ENCODE results near the gene ATF4. TPM values are rescaled to one million over a fixed set of nuclear protein-coding genes. Genes with fewer than 3 reads are reported as not detected.

The ATF4 gene
- total and polyA plus RNA-seq, 2 donors (not counting 3 experiments of a cell fraction or from before 2014, with no cell fraction given) = 312 to 668 TPM

GRCh38 chr22:39522567-39523300 is 2.4 kb downstream of the ATF4 start:
- peak overlapping the region; percentile 4 to 96 (median 92) for H3K4me3 ChIP-seq (replicated peaks in 1 of 3; ENCODE audit: insufficient read depth in 1 of 3, low read depth in 1 of 3, low read length in 3 of 3)
- no peaks in the 10 kb centered on the region for H3K9me3 ChIP-seq (replicated peaks; ENCODE audit: control insufficient read depth, insufficient read depth, low read length)
- peaks cover 5 to 21% of the 10 kb centered on the region in 2 experiments for H3K36me3 ChIP-seq (ENCODE audit: control insufficient read depth in 2 of 2, extremely low read depth in 1 of 2, insufficient read depth in 2 of 2, low read length in 2 of 2)
- H3K27me3 ChIP-seq (ENCODE audit: control insufficient read depth in 2 of 2, insufficient read depth in 2 of 2, low read length in 2 of 2) = no peaks in the 10 kb centered on the region
- CTCF ChIA-PET = interaction anchor here (0.9 to 2.0 kb wide), 3 partner anchors 9 to 28 kb away, joined by 5 to 9 read pairs (median 9); no protein-coding TSS in a partner anchor
- TF ChIP-seq JUN (IDR thresholded peaks at IDR 0.05; ENCODE audit: borderline replicate concordance, insufficient read depth, insufficient read length, low read depth) = no peak
- no peak for TF ChIP-seq MYC (IDR thresholded peaks at IDR 0.05; ENCODE audit: low read depth, low read length)
- no peak for TF ChIP-seq CTCF (IDR thresholded peaks at IDR 0.05; ENCODE audit: extremely low read depth in 1 of 2, insufficient read depth in 1 of 2, low read depth in 1 of 2, low read length in 2 of 2)
- TF ChIP-seq POLR2A (IDR thresholded peaks at IDR 0.05; ENCODE audit: low read depth, low read length) = peak; percentile 88
- peak; percentile 89 for TF ChIP-seq POLR2AphosphoS5 (IDR thresholded peaks at IDR 0.05; ENCODE audit: insufficient read depth, low read depth, low read length)
- TF ChIP-seq GATA2 (IDR thresholded peaks at IDR 0.05; ENCODE audit: insufficient read depth, insufficient read length, low read depth, low read length) = no peak
- H3K79me2 ChIP-seq (ENCODE audit: control insufficient read depth, insufficient read depth, low read length) = peaks cover 45% of the 10 kb centered on the region
- dilution Hi-C loops (cut with MboI; ENCODE audit: extremely low pct_ligation_motif_present, low sequenced_read_pairs) (no loop called here), intact Hi-C loops (cut with micrococcal nuclease) (loop anchor here (10.0 kb wide), 2 partner anchors 268 to 348 kb away; no protein-coding TSS in a partner anchor)
- H4K20me1 ChIP-seq (replicated peaks; ENCODE audit: control insufficient read depth, extremely low read depth, insufficient read depth, low read length) = no peaks in the 10 kb centered on the region
- FAIRE-seq = peak; percentile 75
- BruUV-seq (replicated peaks) = no TSS peak
- H3K4me2 ChIP-seq (ENCODE audit: insufficient read depth, low read length) = peak overlapping the region; percentile 89
- H2AFZ ChIP-seq (ENCODE audit: low read depth, low read length) = no peak overlapping the region
- peaks cover 15% of the 10 kb centered on the region for H3K4me1 ChIP-seq (ENCODE audit: control insufficient read depth, extremely low read depth, insufficient read depth, low read length)
- POLR2A ChIA-PET = interaction anchor here (0.5 to 2.5 kb wide), 5 partner anchors 21 to 206 kb away, joined by 3 to 7 read pairs (median 4); partner anchors contain the start of genes MIEF1 and RPL3
- H3K9ac ChIP-seq (replicated peaks; ENCODE audit: extremely low read depth, insufficient read depth, low read length) = peak overlapping the region; percentile 56
- H3K27ac ChIP-seq (ENCODE audit: insufficient read depth, low read depth, low read length) = no peak overlapping the region
- DNase-seq (ENCODE audit: low read depth, low spot score) = peak; percentile 43
- H3K9me1 ChIP-seq (replicated peaks; ENCODE audit: control insufficient read depth, extremely low read depth, insufficient read depth, low read length) = no peaks in the 10 kb centered on the region
